AML-193 (cell line): Measurements from ENCODE around the gene BICC1.

Experiments
- DNase-seq, 2 experiments: peaks; one replicate each; lab custom pipeline; 2025; lab: John Stamatoyannopoulos, UW

The BICC1 gene

GRCh38 chr10:58608351-58608750 lies 95.7 kb downstream of the BICC1 start:
- no peak for DNase-seq

- no peak for DNase-seq
Measured at GRCh38 chr10:58608826-58609531, 96.3 kb downstream of the BICC1 start.

- DNase-seq = no peak
Measured at GRCh38 chr10:58609532-58610150, 97.0 kb downstream of the BICC1 start.

GRCh38 chr10:58615237-58615935 lies 102.7 kb downstream of the BICC1 start:
- no peak for DNase-seq

- DNase-seq = no peak
Measured at GRCh38 chr10:58618158-58618676, 105.5 kb downstream of the BICC1 start.

- no peak for DNase-seq
Measured at GRCh38 chr10:58621379-58622077, 108.9 kb downstream of the BICC1 start.

- DNase-seq = no peak
Measured at GRCh38 chr10:58622246-58622645, 109.6 kb downstream of the BICC1 start.

GRCh38 chr10:58625070-58625469 lies 112.4 kb downstream of the BICC1 start:
- DNase-seq = no peak

GRCh38 chr10:58627392-58627791 lies 114.7 kb downstream of the BICC1 start:
- DNase-seq = no peak

GRCh38 chr10:58631715-58632114 lies 119.0 kb downstream of the BICC1 start:
- no peak for DNase-seq

- no peak for DNase-seq
Measured at GRCh38 chr10:58632216-58632615, 119.5 kb downstream of the BICC1 start.

- no peak for DNase-seq
Measured at GRCh38 chr10:58637352-58637751, 124.7 kb downstream of the BICC1 start.

- DNase-seq = no peak
Measured at GRCh38 chr10:58638388-58638787, 125.7 kb downstream of the BICC1 start.

- peak; percentile 3 to 24 for DNase-seq
Measured at GRCh38 chr10:58641095-58641531, 128.4 kb downstream of the BICC1 start.

- no peak for DNase-seq
Measured at GRCh38 chr10:58641708-58642107, 129.0 kb downstream of the BICC1 start.

GRCh38 chr10:58642283-58642682 lies 129.6 kb downstream of the BICC1 start:
- DNase-seq = no peak

GRCh38 chr10:58642916-58643428 lies 130.3 kb downstream of the BICC1 start:
- no peak for DNase-seq

GRCh38 chr10:58644311-58644710 lies 131.6 kb downstream of the BICC1 start:
- no peak for DNase-seq

- no peak for DNase-seq
Measured at GRCh38 chr10:58645416-58646146, 132.9 kb downstream of the BICC1 start.

GRCh38 chr10:58647376-58648112 lies 134.9 kb downstream of the BICC1 start:
- no peak for DNase-seq

GRCh38 chr10:58648131-58648530 lies 135.5 kb downstream of the BICC1 start:
- no peak for DNase-seq
